ENCODE data around the gene RAB3C. TPM values are rescaled to one million over a fixed set of nuclear protein-coding genes. Genes with fewer than 3 reads are reported as not detected.

RAB3C gene
- total RNA-seq, 2 donors from 2014 or later, result 2.3 to 45.2 TPM

DNA sequence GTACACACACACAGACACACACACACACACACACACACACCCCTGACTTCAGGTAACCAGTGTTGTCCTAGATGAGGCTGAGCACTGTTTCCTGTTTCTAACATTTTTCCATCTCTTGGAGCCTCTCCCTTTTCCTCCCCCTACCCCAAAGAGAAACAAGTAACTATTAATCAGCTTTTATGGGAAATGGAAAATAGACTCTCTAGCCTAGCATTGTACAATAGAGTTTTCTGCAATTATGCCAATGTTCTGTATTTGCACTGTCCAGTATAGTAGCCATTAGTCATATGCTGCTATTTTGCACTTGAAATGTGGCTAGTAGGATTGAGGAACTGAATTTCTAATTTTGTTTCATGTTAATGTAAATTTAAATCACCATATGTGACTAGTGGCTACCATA lies 33.1 kb downstream of the RAB3C start:
- intact Hi-C loops (cut with DNase I), result no loop called here
- ATAC-seq, result no peak
- no peak for DNase-seq
- H3K4me1 ChIP-seq, result no peaks in the 10 kb centered on the region
- no peaks in the 10 kb centered on the region for H3K36me3 ChIP-seq (replicated peaks in 1 of 2; ENCODE audit: insufficient read depth in 1 of 2, low read depth in 2 of 2)
- TF ChIP-seq, protein P1, sequence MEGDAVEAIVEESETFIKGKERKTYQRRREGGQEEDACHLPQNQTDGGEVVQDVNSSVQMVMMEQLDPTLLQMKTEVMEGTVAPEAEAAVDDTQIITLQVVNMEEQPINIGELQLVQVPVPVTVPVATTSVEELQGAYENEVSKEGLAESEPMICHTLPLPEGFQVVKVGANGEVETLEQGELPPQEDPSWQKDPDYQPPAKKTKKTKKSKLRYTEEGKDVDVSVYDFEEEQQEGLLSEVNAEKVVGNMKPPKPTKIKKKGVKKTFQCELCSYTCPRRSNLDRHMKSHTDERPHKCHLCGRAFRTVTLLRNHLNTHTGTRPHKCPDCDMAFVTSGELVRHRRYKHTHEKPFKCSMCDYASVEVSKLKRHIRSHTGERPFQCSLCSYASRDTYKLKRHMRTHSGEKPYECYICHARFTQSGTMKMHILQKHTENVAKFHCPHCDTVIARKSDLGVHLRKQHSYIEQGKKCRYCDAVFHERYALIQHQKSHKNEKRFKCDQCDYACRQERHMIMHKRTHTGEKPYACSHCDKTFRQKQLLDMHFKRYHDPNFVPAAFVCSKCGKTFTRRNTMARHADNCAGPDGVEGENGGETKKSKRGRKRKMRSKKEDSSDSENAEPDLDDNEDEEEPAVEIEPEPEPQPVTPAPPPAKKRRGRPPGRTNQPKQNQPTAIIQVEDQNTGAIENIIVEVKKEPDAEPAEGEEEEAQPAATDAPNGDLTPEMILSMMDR (IDR thresholded peaks at IDR 0.05), result no peak
- no peak for TF ChIP-seq POLR2A (IDR thresholded peaks at IDR 0.05)
- H3K4me3 ChIP-seq, result no peak overlapping the region
- no peaks in the 10 kb centered on the region for H3K27me3 ChIP-seq
- H3K9me3 ChIP-seq, result no peaks in the 10 kb centered on the region
- no peak overlapping the region for H3K27ac ChIP-seq

DNA sequence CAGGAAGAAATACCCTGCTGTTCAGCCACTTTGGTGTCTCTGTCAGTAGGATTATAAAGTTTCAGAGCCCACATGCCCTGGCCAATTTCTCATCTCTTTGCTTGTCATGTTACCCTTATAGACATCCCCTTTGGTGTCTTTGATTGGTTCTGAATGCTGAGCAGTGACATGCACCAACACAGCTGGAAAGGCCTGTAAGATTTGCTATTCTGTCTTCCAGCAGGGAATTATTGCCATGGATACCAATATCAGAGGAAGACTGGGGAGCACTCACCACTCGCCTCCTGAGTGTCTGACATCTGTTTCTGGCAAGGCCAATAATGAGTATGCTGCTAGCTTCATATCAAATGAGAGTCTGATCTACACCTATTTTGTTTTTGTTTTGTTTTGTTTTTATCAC lies 34.4 kb downstream of the RAB3C start:
- ATAC-seq (no peak), DNase-seq (no peak)
- Histone ChIP-seq H3K27me3 (no peaks in the 10 kb centered on the region), H3K27ac (no peak overlapping the region), H3K4me1 (peaks cover under 1% of the 10 kb centered on the region), H3K36me3 (replicated peaks in 1 of 2; ENCODE audit: insufficient read depth in 1 of 2, low read depth in 2 of 2) (no peaks in the 10 kb centered on the region), H3K4me3 (no peak overlapping the region), H3K9me3 (no peaks in the 10 kb centered on the region)
- TF ChIP-seq, protein P1 (IDR thresholded peaks at IDR 0.05), result no peak
- intact Hi-C loops (cut with DNase I), result no loop called here
- WGBS, 2 donors, result 73 to 74% methylated on average over 1 of the region's 1 CpG

DNA sequence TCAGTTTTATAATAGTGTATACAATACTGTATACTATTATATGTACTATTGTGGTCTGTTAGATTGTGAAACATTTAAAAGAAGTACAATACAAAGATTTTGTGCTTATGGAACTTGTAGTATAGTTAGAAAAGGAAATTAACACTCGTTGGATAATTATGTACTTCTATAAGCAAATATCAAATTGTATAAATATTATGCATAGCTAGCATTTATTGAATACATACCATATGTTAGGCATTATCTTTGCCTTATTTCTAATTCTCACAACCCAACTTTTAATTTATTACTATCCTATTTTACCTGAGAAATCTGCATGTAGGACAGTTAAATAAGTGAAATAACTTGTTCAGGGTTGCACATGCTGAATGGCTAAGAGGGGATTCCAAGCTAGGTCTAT lies 37.5 kb downstream of the RAB3C start:
- intact Hi-C loops (cut with DNase I), result no loop called here
- no peak for ATAC-seq
- no peak for TF ChIP-seq POLR2A (IDR thresholded peaks at IDR 0.05)
- TF ChIP-seq, protein P1 (IDR thresholded peaks at IDR 0.05), result no peak

DNA sequence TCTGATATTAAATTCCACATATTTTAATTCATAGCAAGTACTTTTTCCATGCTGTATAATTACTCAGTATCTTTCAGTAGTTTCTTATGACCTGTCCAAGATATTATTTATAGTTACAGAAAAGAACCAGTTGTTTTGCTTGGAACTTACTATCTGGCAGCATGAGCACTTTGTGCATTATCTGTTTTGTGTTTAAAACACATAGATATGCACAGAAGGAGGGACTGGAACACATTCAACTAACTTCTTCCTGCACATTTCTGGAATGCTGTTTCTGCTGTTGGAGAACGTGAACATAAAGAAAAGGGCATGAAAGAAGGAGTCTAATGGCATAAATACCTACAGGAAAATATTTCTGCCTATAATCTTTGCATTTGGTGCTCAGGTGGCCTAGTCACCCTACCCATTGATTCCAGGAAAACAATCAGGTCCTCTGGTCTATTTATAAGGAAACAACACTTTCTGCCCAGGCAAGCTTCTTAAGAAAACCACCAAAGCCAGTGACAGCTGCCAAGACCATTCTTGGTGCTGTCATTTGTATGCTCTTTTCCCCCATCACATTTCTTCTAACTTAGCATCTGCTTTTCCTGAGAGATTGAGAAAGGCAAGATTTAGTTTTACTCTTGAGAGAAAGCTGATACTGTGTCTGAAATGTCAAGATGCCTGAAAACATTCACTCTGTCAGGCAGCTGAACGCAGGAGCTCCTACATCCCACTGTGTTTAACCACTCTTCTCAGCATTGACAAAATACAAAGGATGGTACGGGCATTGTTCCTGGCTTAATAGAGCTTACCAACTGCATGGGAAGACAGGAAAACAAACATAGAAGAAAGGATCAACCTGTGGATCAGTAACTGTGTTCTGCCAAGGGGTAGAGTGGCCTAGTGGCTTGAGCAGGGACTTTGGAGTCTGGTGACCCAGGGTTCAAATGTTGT lies 40.3 kb downstream of the RAB3C start:
- TF ChIP-seq, protein P1 (IDR thresholded peaks at IDR 0.05), result no peak
- TF ChIP-seq POLR2A (IDR thresholded peaks at IDR 0.05), result no peak
- no peaks in the 10 kb centered on the region for H3K36me3 ChIP-seq (replicated peaks in 1 of 2; ENCODE audit: insufficient read depth in 1 of 2, low read depth in 2 of 2)
- no peaks in the 10 kb centered on the region for H3K9me3 ChIP-seq
- intact Hi-C loops (cut with DNase I), result no loop called here
- no peak for DNase-seq
- no peak for ATAC-seq
- no peak overlapping the region for H3K27ac ChIP-seq
- peaks cover 15% of the 10 kb centered on the region for H3K4me1 ChIP-seq
- no peaks in the 10 kb centered on the region for H3K27me3 ChIP-seq
- WGBS, 2 donors, result 70 to 74% methylated on average over 3 of the region's 3 CpGs
- no peak overlapping the region for H3K4me3 ChIP-seq

More for the DNA sequence above, 37.5 kb downstream of the RAB3C start:
- Histone ChIP-seq H3K4me1 (peaks cover 15% of the 10 kb centered on the region), H3K27ac (no peak overlapping the region), H3K4me3 (no peak overlapping the region), H3K36me3 (replicated peaks in 1 of 2; ENCODE audit: insufficient read depth in 1 of 2, low read depth in 2 of 2) (no peaks in the 10 kb centered on the region), H3K9me3 (no peaks in the 10 kb centered on the region), H3K27me3 (no peaks in the 10 kb centered on the region)
- WGBS, 2 donors, result 84 to 92% methylated on average over 1 of the region's 1 CpG
- no peak for DNase-seq

DNA sequence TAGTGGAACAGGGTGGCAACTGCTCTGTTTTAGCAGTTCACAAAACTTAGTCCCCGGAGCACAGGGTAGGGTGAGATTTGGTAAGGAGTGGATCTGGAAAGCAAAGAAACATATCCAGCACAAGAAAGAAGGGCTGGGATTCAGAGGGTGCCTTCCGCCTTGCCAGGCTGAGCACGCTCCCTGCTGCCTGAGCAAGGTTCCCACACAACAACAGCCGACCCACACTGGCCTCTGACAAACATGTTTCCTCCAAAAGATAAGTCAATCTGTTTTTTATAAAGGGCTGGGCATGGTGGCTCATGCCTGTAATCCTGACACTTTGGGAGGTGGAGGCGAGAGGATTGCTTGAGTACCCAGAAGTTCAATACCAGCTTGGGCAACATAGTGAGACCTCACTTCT lies 45.8 kb downstream of the RAB3C start:
- no peak overlapping the region for H3K4me3 ChIP-seq
- intact Hi-C loops (cut with DNase I), result no loop called here
- 45 to 78% methylated on average over 5 of the region's 5 CpGs for WGBS, 2 donors
- no peaks in the 10 kb centered on the region for H3K9me3 ChIP-seq
- no peaks in the 10 kb centered on the region for H3K36me3 ChIP-seq (replicated peaks in 1 of 2; ENCODE audit: insufficient read depth in 1 of 2, low read depth in 2 of 2)
- peak in 2 of 4 donors; percentile 5 to 27 for DNase-seq
- peaks cover 40% of the 10 kb centered on the region for H3K4me1 ChIP-seq
- H3K27ac ChIP-seq, result peak overlapping the region in 2 of 4 donors; percentile 28 to 79
- H3K27me3 ChIP-seq, result no peaks in the 10 kb centered on the region
- TF ChIP-seq POLR2A (IDR thresholded peaks at IDR 0.05), result no peak
- TF ChIP-seq, protein P1 (IDR thresholded peaks at IDR 0.05), result no peak
- ATAC-seq, result no peak

Data from body of pancreas (tissue), 4 donors.